GM21360 (cell line): ENCODE data around the gene SUGP1.
A peak's percentile ranks its signal among the peaks of the same experiment; 100 is the strongest.
"Not testable (repeated sequence)": the region's sequence is repeated elsewhere in the genome, so short reads cannot be mapped to it uniquely, and the experiment has no call there.

Experiments used
- ATAC-seq: cut with Tn5 transposase; IDR thresholded peaks from one replicate; pipeline ENCODE4 v1.9.1; 2021; ENCODE audit warnings: mild to moderate bottlenecking, moderate library complexity; ENCODE audit not compliant: unreplicated experiment

SUGP1 gene

GRCh38 chr19:19320361-19321140 is at the start of gene SUGP1, which contains the start of gene MAU2:
Gene SUGP1, minus strand, starts transcription at chr19:19320509. Its CDS starts 13 bp downstream, at chr19:19320496.
Gene MAU2, plus strand, starts transcription at chr19:19320829. Its CDS starts 31 bp downstream, at chr19:19320860.
- peak; percentile 88 for ATAC-seq

- ATAC-seq = no peak
Observed at GRCh38 chr19:19368087-19368486, 47.8 kb upstream of the SUGP1 start.

- peak; percentile 69 for ATAC-seq
Observed at GRCh38 chr19:19366434-19367396, 46.4 kb upstream of the SUGP1 start.

- no peak for ATAC-seq
Observed at GRCh38 chr19:19362075-19362474, 41.8 kb upstream of the SUGP1 start.

GRCh38 chr19:19361075-19361594 is 40.8 kb upstream of the SUGP1 start:
- ATAC-seq = peak; percentile 53

- ATAC-seq = no peak
Observed at GRCh38 chr19:19356901-19357566, 36.7 kb upstream of the SUGP1 start.

- no peak for ATAC-seq
Observed at GRCh38 chr19:19356500-19356899, 36.2 kb upstream of the SUGP1 start.

GRCh38 chr19:19355606-19356139 is 35.4 kb upstream of the SUGP1 start:
- ATAC-seq = no peak

GRCh38 chr19:19354932-19355331 is 34.6 kb upstream of the SUGP1 start:
- no peak for ATAC-seq

- no peak for ATAC-seq
Observed at GRCh38 chr19:19354007-19354406, 33.7 kb upstream of the SUGP1 start.

GRCh38 chr19:19352823-19353222 is 32.5 kb upstream of the SUGP1 start:
- no peak for ATAC-seq

GRCh38 chr19:19350756-19351155 is 30.4 kb upstream of the SUGP1 start:
- ATAC-seq = not testable (repeated sequence)

GRCh38 chr19:19349365-19349764 is 29.1 kb upstream of the SUGP1 start:
- no peak for ATAC-seq

GRCh38 chr19:19348266-19348665 is 28.0 kb upstream of the SUGP1 start:
- no peak for ATAC-seq

GRCh38 chr19:19347401-19348110 is 27.2 kb upstream of the SUGP1 start:
- no peak for ATAC-seq

- ATAC-seq = no peak
Observed at GRCh38 chr19:19345970-19346369, 25.7 kb upstream of the SUGP1 start.

- ATAC-seq = no peak
Observed at GRCh38 chr19:19345232-19345631, 24.9 kb upstream of the SUGP1 start.

GRCh38 chr19:19343762-19344161 is 23.5 kb upstream of the SUGP1 start:
- ATAC-seq = no peak

- no peak for ATAC-seq
Observed at GRCh38 chr19:19343016-19343362, 22.7 kb upstream of the SUGP1 start.
